HG02763 (cell line): ENCODE results near the gene PGM2L1.

Experiments used
- ATAC-seq: cut with Tn5 transposase; IDR thresholded peaks from one replicate; pipeline ENCODE4 v1.9.1; 2021; ENCODE audit warnings: mild to moderate bottlenecking, moderate library complexity; ENCODE audit not compliant: unreplicated experiment

PGM2L1 gene

DNA sequence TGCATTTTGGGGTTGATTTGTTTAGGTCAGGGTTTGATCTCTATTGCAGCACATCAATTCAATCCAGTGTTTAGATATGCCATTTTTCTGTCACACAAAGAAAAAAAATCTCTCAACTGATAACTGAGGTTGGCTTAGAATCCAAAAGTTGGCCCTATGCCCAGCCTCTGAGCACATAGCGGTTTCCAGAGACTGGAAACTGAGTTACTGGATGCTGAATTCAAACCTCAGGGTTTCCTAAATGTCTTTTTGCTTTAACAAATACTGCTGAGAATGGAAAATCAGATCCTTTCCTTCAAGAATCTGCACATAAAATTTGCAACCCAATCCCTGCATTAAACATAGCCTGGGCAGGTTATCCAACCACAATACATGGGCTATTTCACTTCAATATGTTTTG lies 90.8 kb downstream of the PGM2L1 start:
- ATAC-seq, result no peak

DNA sequence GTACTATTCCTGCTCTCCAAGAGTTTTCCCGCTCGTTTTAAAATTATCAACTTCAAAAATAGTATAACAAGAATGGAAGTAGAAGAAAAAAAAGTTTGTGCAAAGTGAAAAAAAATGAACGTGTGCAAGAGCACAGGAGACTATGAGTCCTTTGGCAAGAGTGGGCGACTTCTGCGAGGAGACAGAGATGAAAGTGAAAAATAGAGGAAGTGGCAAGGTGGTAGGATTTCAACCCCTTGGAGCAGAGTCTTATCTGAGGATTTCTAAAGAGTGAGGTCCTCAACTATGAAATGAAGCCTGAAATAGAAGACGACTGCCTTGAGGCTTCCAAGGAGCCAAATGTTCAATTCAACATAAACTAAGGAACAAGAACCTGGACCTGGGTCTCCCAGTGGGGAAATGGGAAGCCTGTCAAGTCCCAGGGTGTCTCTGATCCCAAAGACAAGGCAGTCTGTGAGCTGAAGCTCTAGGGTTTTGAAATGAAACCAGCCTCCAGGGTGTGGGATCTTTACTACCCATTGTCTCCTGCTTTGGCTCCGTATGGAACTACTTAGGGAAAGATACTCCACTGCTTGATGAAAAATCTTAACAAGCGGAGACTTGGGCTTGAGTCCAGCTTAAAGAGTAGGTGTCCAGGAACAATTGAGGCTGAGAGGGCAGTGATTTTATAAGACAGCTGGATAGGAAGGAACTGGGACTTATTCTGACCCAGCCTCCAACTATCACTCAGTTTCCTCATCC lies 91.6 kb downstream of the PGM2L1 start:
- no peak for ATAC-seq

DNA sequence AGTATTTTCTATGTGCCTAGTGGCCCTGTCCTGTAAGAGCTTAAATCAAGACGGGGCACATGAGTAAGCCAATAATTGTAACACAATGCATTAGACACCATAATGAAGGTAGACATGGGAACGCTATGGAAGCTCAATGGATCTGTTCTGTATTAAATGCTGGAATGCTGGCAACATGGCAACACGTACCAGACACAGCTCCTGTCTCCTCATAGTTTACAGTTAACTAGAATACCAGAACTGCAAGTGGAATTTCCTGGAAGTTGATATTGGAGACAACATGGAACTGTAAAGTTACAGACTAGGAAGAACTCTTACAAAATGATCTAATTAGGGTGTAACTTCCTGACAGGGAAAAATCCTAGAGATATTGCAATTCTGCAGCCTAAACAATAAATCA lies 99.2 kb downstream of the PGM2L1 start:
- ATAC-seq, result no peak

DNA sequence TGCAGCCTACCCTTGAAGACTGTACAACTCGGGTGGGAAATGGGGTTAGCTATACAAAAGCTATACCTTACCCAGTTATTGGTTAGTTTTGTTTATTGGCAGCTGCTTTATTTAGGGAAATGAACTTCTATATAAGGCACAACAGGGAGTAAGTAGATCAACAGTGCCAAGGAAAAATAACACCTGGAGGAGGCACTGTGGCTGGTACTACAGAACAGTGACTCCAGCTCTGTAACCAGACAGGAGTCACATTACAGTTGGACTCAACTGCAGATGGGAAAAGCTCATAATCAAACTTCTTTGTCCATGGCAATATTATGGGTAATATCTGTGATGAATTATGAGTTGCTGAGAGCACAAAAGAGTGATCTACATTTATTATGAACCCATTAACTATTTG lies 100.7 kb downstream of the PGM2L1 start:
- ATAC-seq, result no peak

DNA sequence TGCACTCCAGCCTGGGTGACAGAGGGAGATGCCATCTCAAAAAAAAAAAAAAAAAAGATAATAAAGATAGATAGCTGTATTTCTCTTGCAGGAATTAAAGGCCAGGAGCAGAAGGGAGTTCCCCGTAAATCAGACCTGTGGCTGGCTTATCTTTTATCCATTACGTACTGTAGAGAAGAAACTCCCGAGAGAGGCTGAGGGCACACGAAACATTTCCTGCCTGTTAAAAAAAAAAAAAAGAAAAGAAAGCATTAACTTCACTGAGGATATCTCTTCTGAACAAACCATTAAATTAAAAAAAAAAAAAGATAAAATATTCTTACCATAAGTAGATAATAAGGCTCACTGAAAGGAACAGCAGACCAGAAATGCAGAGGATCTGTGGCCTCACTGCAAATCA lies 109.3 kb downstream of the PGM2L1 start:
- ATAC-seq, result no peak

DNA sequence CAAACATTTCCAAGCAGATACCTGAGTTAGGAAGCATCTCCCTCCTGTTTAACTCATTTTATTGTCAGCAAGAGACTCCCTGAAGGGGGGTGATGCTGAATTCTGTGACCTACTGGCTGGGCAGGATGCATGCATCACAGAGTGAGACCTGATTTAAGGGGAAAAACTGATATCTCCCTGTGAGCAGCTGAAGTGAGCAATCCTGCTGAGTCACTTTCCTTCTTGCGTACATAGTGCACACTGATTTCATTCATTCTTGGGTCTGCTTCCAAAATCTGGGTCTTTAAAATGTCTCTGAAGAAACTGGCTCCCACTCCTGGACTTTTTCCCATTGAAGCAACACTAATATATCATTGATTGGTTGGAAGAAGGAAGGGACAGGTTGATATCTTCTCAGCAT lies 110.1 kb downstream of the PGM2L1 start:
- no peak for ATAC-seq

DNA sequence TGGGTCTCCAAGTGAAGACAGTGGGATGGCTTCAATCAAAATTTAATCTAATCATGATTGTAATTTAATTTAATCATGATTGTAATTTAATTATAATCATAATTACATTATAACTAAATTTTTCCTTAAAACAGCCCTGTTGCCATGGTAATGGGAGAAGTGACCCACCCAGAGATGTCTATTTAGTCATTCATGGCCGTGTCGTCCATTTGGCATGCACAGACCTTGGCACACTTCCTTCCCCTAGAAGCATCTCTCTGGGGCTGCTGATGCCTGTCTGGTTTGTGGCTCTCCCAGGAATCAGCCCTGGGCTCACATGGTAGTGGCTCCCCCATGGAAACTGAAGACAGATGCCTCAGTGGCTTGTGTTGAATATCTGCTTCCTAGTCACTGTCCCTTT lies 113.8 kb downstream of the PGM2L1 start:
- no peak for ATAC-seq

DNA sequence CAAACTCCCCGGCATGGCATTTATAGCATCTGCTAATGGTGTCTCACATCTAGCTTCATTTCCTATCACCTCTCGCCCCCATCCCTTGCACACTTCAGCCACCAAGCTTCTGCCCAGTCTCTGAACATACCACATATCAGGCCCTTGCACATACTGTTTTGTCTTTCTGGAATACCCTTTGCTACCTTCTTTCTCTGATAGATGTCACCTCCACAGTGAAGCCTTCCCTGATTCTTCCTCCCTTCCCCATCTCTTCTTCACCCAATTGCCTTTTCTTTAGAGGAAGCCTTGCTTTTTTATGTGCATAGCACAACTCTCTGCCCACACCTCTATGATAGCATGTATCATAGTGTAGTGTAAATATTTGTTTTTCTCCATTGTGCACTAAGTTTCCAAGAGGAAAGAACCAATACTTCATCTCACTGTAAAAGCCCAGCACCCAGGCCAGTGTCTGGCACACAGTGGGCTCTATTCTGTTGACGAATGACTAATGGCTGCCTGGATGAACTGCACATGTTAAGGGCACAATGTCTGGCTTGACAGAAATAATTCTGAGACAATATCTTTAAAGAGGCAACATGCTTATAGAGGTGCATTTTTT lies 114.6 kb downstream of the PGM2L1 start:
- no peak for ATAC-seq

DNA sequence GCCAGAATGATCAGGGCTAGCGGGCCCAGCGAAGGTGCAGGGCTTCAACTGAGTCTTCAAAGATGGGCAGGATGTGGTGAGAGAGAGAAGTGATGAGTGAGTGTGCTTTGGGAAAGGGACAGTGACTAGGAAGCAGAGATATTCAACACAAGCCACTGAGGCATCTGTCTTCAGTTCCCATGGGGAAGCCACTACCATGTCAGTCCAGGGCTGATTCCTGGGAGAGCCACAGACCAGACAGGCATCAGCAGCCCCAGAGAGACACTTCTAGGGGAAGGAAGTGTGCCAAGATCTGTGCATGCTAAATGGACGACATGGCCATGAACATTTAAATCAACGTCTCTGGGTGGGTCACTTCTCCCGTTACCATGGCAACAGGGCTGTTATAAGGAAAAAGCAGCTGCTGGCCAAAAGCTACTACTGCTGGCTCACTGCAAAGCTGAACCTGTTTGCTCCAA lies 115.3 kb downstream of the PGM2L1 start:
- no peak for ATAC-seq

DNA sequence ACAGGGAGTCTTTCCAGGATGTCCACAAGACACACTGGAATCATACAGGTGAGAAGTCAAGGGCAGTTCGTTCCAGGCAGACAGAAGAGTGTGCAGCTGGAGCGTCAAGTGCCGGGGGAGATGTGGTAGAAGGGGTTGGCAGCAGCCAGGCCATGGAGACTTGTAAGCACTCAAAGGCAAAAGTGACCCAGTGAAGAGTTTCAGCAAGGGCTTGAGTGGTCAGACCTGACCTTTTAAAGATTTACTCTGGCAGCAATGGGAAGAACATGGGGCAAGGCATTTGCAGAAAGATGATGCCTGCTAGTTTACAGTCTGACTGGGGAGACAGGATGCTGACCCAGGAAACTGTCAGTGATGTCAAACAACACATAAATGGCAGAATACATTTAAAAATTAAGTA lies 115.8 kb downstream of the PGM2L1 start:
- ATAC-seq, result no peak

DNA sequence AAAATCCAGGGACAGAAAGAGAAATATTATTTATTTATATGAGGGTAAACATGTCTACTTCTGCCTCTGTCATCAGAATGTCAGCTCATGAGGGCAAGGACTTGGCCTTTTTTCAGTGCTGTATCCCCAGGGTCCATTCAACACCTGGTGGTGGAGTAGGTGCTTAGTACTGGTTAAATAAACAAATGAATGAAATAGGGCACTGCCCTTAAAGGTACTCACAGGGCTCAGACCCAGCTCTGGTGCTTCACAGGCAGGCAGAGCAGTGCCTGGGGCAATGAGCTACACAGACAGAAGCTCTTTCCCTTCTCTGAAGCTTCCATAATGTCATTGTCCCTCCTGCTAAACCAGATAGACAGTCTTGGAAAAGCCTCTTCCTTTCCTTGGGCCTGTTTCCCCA lies 117.7 kb downstream of the PGM2L1 start:
- no peak for ATAC-seq
